Upper lobe of right lung (tissue), 1 donor: ENCODE results near the gene PIAS2. TPM values are rescaled to one million over a fixed set of nuclear protein-coding genes. Genes with fewer than 3 reads are reported as not detected.

Experiments
- ATAC-seq: fragments of 200-7000 bp; cut with Tn5 transposase; one replicate; pipeline ENCODE4 v1.9.1; 2020; ENCODE audit warnings: mild to moderate bottlenecking, moderate library complexity
- DNase-seq: peaks from one replicate; pipeline ENCODE4 v3.0.0-alpha.2; 2020
- H3K27ac ChIP-seq: fragments of 200-600 bp; one replicate; pipeline ENCODE4 v1.8.0; 2022
- H3K27me3 ChIP-seq: fragments of 200-600 bp; one replicate; pipeline ENCODE4 v1.8.0; 2022; ENCODE audit warnings: mild to moderate bottlenecking
- H3K36me3 ChIP-seq: fragments of 200-600 bp; one replicate; pipeline ENCODE4 v1.8.0; 2022
- H3K4me1 ChIP-seq: fragments of 200-600 bp; one replicate; pipeline ENCODE4 v1.8.0; 2022
- H3K4me3 ChIP-seq: fragments of 200-600 bp; one replicate; pipeline ENCODE4 v1.8.0; 2022; ENCODE audit warnings: mild to moderate bottlenecking
- H3K9me3 ChIP-seq: fragments of 200-600 bp; one replicate; pipeline ENCODE4 v1.8.0; 2022
- CTCF ChIP-seq: fragments of 200-600 bp; IDR thresholded peaks from one replicate; pipeline ENCODE4 v1.8.0; 2022; ENCODE audit warnings: antibody characterized with exemption
- intact Hi-C: fragments of 100-400 bp; cut with DNase I; formaldehyde crosslinking; loops from one replicate; pipeline ENCODE4 v1.11.0; 2022
- total RNA-seq: library from RNA; stranded (reverse); fragmentation: NEBNext Ultra II Directional; extraction: Animal tissue kit (Norgen Biotek cat#: 25700); gene quantifications from one replicate; pipeline ENCODE4 v1.2.1, GENCODE V29; 2021
- donor health status: DM: no; HTN: yes; CAD: no; lungs with severe emphysema.

Gene PIAS2
- total RNA-seq, 1 donor from 2014 or later, result 38.6 TPM

DNA sequence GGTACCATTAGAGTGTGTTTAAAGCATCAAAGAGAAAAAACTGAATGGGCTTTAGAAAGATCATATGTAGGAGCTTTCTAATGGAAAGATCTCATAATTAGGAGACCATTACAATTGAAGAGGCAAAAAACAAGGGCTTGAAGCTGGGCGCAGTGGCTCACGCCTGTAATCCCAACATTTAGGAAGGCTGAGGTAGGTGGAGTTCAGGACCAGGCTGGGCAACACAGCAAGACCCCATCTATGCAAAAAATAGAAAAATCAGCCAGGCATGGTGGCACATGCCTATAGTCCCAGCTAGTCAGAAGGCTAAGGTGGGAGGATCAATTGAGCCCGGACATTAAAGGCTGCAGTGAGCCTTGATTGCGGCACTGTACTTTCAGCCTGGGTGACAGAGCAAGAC is 59.0 kb downstream of the PIAS2 start:
- intact Hi-C loops, result no loop called here
- H3K4me1 ChIP-seq, result no peaks in the 10 kb centered on the region
- no peak for DNase-seq
- no peak for TF ChIP-seq CTCF
- peaks cover 17% of the 10 kb centered on the region for H3K36me3 ChIP-seq
- no peak for ATAC-seq
- no peak overlapping the region for H3K27ac ChIP-seq
- no peaks in the 10 kb centered on the region for H3K27me3 ChIP-seq
- H3K9me3 ChIP-seq, result no peaks in the 10 kb centered on the region
- H3K4me3 ChIP-seq, result no peak overlapping the region

GRCh38 chr18:46856973-46857372 is 60.3 kb downstream of the PIAS2 start:
- no peaks in the 10 kb centered on the region for H3K27me3 ChIP-seq
- no peaks in the 10 kb centered on the region for H3K4me1 ChIP-seq
- no peak overlapping the region for H3K4me3 ChIP-seq
- DNase-seq (no peak), ATAC-seq (no peak)
- peaks cover 13% of the 10 kb centered on the region for H3K36me3 ChIP-seq
- no peak for TF ChIP-seq CTCF
- no peak overlapping the region for H3K27ac ChIP-seq
- intact Hi-C loops, result no loop called here
- no peaks in the 10 kb centered on the region for H3K9me3 ChIP-seq

- H3K27ac ChIP-seq, result no peak overlapping the region
- H3K27me3 ChIP-seq, result no peaks in the 10 kb centered on the region
- no peak overlapping the region for H3K4me3 ChIP-seq
- peaks cover 8% of the 10 kb centered on the region for H3K36me3 ChIP-seq
- no peaks in the 10 kb centered on the region for H3K4me1 ChIP-seq
- DNase-seq (no peak), ATAC-seq (no peak)
- TF ChIP-seq CTCF, result no peak
- H3K9me3 ChIP-seq, result no peaks in the 10 kb centered on the region
- intact Hi-C loops, result no loop called here
Measured at GRCh38 chr18:46849007-46849406, 68.3 kb downstream of the PIAS2 start.

DNA sequence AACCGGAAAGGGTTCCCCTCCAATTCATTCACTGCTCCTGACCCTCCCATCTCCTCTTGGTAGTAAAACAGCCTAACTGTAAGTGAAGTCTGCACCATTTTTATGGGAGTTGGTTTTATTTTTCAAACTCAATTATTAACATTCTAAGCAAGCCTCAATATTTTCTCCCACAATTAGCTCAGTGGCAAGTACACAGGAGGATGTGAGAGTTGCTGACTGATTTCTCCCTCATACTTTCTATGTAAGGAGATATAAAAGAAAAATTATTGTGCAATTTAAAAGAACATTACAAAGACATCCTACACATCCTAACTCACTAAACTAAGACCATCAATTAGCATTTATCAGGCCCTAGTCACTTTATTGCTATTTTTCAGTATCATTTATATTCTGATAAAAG is 73.9 kb downstream of the PIAS2 start:
- Histone ChIP-seq H3K27me3 (no peaks in the 10 kb centered on the region), H3K9me3 (no peaks in the 10 kb centered on the region), H3K36me3 (peaks cover 12% of the 10 kb centered on the region), H3K4me3 (no peak overlapping the region), H3K4me1 (no peaks in the 10 kb centered on the region), H3K27ac (no peak overlapping the region)
- intact Hi-C loops, result no loop called here
- DNase-seq, result no peak
- TF ChIP-seq CTCF, result no peak
- no peak for ATAC-seq

- no peak overlapping the region for H3K4me3 ChIP-seq
- H3K27me3 ChIP-seq, result no peaks in the 10 kb centered on the region
- H3K4me1 ChIP-seq, result no peaks in the 10 kb centered on the region
- no peak for TF ChIP-seq CTCF
- intact Hi-C loops, result no loop called here
- ATAC-seq (no peak), DNase-seq (no peak)
- H3K9me3 ChIP-seq, result no peaks in the 10 kb centered on the region
- H3K27ac ChIP-seq, result no peak overlapping the region
- H3K36me3 ChIP-seq, result peaks cover 12% of the 10 kb centered on the region
Measured at GRCh38 chr18:46842583-46842982, 74.7 kb downstream of the PIAS2 start.

DNA sequence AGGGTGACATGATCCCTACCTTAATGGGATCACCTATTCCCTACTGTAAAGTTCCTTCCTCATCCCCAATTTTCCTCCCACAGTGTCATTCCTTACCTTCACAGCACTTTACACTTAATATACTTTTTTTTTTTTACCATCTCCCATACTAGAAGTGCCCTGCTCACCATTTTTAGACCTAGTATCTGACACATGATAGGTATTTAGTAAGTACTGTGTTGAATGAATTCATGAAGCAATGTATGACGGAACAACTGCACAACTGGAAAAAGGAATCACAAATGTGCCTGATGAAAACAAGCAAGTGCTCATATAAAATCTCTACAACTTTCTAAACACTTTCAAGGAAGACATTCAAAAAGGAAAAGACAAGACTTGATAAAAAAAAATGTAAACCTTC is 83.4 kb downstream of the PIAS2 start:
- H3K9me3 ChIP-seq, result no peaks in the 10 kb centered on the region
- TF ChIP-seq CTCF, result no peak
- H3K27ac ChIP-seq, result no peak overlapping the region
- ATAC-seq (no peak), DNase-seq (no peak)
- intact Hi-C loops, result no loop called here
- peaks cover 8% of the 10 kb centered on the region for H3K36me3 ChIP-seq
- H3K4me1 ChIP-seq, result no peaks in the 10 kb centered on the region
- no peak overlapping the region for H3K4me3 ChIP-seq
- no peaks in the 10 kb centered on the region for H3K27me3 ChIP-seq
